HK-2 (cell line): Measurements from ENCODE around the gene FILIP1L.

Source experiments
- DNase-seq: peaks from one replicate; pipeline ENCODE4 v3.0.0-alpha.2; 2018; ENCODE audit not compliant: unreplicated experiment

The FILIP1L gene

DNA sequence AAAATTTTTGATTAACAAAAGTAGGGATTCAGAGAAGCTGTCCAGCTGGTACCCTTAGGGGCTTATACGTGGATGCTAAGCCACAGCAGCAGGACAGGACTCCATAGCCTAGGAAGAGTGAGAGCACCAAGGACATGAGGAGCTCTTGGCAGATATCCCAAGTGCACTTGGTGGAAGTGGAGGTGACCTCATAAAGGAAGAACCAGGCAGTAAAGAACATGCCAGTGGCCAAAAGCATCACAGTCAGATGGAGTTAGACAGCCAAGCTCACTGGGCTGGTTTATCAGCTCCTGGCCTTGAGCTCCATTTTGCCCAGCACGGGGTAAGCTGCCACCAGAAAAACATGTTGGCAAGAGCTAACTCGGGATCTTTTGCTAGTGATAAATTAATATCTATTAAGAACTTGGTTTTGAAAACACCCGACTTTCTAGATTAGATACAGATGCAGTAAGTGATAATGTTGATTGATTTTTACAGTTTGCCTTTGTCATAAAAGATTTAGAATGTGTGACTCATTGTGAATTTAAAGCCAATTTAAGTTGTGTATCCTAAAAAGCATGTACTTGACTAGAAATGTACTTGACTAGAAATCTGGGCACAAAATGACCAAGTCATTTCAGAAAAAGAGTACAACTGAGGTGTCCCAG is 188.6 kb downstream of the FILIP1L start:
- DNase-seq = peak; percentile 34

DNA sequence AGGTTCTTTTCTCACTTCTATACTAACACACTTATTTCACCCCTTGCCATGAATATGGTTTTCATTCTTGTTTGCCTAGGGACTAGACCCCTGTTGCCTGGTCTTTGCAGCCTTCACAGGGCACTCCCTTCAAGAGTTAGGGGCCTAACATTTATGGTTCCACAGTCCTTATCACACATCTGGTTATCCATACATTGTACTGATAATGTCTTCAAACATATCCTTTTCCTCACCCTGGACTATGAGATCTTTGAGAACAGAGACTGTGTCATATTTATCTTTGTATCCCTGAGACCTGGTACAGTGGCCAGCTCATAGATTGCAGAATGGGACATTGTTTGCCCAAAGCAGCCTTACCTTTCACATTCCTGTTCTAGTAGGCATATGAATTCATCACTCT is 190.4 kb downstream of the FILIP1L start:
- no peak for DNase-seq

DNA sequence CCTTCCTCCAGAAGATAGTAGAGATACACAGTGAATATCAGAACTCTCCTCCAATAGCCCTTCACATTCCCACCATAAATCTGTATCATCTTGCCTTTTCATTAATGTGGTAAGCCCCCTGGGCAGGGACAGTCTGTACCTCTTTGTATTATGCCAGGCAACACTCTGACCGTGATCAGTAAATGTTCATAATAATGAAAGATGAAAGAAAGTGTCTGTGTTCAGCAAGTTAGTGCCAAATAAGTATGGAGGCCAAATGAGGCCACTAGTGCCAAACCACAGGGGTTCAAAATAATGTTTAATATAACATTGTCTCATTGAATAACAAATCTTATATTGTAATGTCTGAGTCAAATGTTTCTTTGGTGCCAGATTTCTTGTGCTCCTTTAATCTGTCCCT is 192.3 kb downstream of the FILIP1L start:
- DNase-seq = no peak

- DNase-seq = no peak
Measured at GRCh38 chr3:99921377-99921695, 193.0 kb downstream of the FILIP1L start.

DNA sequence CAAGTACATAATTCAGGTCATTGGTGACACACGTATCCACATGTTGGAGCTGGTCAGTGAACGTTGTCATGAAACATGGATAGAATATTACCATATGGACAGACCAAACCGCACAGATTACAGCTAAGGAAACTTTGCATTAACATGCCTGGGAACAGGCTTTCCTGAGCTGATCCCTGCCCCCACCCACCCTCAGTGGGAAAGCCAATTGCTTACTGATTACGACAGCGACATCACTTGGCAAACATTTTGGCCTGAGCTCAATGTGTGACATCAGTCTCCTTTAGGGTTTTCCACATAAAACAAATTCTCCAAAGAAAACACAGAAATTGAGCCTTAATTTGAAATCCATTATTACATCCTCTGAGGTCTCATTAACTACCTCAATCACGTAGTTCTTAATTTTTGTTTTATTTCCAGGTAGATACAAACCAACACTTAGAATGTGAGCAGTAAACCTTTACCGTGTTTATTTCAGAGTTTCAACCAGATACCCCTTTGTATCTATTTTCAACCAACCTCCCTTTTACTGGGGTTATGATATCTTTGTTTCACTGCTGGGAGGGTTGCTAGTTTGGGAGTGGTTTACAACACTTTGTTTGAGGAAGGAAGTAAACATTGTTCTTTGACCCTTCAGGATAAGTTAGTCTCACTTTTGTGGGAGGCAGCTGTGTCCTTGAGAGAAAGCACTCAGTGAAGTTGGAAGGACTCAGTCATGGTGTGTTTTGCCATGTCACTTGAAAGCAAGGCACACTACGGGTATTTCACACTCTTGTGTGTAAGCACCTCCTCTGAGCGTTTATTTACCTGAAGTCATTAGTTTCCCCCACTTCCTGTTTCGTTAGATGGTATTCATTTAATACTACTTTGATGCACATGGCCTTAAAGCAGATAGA is 193.6 kb downstream of the FILIP1L start:
- peak; percentile 42 for DNase-seq

- DNase-seq = no peak
Measured at GRCh38 chr3:99919694-99920093, 194.6 kb downstream of the FILIP1L start.

GRCh38 chr3:99918715-99919114 is 195.6 kb downstream of the FILIP1L start:
- DNase-seq = no peak

GRCh38 chr3:99915906-99916432 is 198.3 kb downstream of the FILIP1L start:
- DNase-seq = no peak

DNA sequence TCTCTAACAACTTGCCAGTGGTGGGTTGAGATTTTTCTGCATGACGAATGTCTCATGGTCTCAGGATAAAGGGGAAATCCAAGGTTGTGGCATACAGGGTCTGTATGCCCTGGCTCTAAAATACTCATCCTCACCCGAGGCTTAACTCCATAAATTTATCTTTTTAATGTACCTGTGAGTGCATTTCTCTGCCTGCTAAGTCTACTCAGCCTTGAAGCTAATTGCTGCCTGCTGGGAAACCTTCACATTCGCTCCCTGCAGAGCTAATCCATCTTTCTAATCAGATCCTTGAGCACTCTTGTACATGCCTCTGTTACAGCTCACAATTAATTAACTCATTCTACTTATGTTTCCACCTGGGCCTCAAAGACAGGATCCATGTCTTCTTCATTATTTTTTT is 202.9 kb downstream of the FILIP1L start:
- no peak for DNase-seq

- no peak for DNase-seq
Measured at GRCh38 chr3:99910752-99911290, 203.5 kb downstream of the FILIP1L start.

DNA sequence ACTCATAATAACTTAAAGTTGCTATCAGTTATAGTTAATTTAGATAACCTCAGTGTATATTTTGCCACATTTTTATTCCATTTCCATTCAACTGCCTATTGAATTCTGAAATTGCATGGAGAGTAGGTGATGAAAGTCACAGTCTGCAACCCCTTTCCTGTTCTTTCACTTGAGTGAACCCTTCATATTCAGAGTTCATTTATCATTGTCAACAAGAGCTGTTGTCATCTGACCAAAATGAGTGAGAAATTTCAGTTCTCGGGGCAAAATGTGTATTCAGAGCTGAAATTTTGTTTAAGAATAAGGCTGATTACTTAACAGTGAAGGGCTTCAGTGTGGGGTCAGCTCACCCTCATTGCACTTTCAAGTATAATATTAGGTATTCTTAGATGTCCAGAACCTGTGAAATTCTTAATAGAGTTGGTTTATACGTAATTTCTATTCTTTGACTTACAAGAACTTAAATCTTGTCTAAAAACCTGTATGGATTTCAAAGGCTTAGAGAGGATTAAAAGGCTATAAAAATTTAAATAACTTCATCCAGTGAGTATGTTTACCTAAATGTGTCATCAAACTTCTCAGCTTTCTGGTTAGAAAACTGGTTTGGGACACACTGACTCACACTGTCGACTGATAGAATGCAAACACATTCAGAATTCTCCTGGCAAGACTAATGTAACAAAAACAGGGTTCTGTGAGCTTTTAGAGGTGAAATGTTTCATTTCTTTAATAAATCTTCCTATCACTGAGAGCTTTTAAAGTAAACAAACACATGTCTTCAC is 204.4 kb downstream of the FILIP1L start:
- no peak for DNase-seq

DNA sequence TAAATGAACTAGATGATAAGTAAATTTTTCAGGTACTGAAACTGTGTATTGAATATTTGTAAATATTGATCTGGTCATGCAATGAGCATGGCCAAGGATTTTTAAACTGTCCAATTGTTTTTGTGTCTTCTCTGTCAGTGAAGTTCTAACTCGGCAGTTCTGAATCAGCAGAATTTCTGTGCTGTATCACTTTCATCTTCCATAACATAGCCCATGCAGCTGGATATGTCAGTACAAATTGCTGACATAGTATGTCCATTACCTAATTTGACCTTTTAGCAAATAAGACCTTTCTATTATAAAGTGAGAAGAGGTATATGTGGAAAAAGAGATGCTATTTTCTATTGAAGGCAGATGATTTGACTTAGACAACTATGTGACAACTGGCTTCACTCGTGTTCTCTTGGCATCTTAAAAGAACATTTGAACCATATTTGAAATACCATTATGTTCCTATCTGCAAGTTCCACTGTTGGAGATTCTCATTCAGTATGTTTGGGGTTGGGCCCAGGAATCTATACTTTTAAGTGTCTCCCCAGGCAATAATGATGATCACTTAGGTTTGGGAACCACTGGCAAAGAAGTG is 206.2 kb downstream of the FILIP1L start:
- no peak for DNase-seq

DNA sequence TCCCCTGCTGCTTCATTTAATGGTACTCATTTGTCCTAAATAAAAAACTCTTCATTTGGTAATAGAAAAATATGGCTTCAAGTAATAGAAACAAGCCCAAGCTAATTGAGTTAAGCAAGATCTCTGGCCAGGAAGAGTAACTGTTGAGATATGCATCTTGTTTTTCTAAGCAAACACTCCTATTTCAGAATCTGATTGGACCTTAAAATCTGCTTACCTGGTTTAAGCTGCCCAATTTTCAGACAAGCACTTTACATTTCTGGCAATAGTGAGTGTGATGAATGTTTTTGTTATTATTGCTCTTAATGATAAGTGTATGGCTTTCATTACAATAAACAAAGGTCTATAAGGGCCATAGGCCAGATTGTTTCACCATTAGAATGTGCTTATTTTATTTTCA is 210.4 kb downstream of the FILIP1L start:
- no peak for DNase-seq

DNA sequence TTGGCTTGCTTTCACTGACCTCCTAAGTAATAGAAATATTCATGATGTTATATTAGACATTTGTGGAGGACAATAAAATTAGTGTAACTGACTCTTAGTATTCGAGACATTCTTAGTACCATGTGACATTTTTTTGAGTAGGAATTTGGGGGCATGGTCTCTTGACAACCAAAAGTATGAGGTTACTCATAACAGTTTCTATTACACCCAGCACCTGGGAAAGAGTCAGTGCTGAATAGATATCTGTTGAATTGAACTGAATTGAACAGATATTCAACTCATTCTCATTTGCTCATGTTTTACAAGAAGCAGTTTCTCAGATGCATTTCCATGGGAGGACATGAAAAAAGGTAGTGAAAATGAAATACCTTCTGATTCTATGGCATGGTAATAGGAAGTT is 212.2 kb downstream of the FILIP1L start:
- no peak for DNase-seq

DNA sequence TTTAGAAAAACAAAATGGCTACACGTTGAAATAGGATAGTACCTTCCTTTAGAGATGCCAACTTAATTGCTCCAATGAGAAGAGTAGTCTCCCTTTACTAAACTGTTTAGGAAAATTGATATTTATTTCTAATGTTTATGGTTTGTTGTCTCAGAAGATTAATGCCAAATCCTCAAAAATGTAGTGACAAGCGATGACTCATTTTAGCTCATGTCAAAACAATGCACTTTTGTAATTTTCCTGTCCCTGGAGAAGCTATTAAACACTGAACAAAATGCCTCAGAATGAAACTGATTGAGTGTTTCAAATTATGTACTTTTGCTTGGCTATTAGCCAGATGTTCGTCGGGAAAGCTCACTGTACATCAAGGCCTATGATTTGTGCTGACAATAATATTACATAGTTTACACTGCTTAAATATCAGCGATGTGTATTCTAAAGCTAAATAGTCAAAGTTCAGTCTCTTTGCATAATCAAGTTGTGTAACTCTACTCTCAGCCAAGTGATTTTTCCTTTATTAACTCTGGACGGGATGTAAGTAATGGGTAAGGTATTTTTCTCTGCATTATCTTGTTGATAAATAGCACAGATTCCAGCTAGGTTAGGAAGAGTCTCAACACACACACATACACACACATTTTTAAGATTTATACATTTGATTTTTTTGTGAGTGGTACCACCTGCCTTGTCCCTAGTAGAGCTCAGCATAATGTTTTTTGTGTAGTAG is 212.9 kb downstream of the FILIP1L start:
- DNase-seq = no peak

GRCh38 chr3:99900248-99900647 is 214.1 kb downstream of the FILIP1L start:
- DNase-seq = no peak

GRCh38 chr3:99899603-99900002 is 214.7 kb downstream of the FILIP1L start:
- no peak for DNase-seq

GRCh38 chr3:99896482-99896881 is 217.8 kb downstream of the FILIP1L start:
- no peak for DNase-seq

- DNase-seq = peak; percentile 37
Measured at GRCh38 chr3:99895703-99896441, 218.4 kb downstream of the FILIP1L start.

- DNase-seq = no peak
Measured at GRCh38 chr3:99895131-99895696, 219.1 kb downstream of the FILIP1L start.
